ENCODE data around the gene FLVCR2.

FLVCR2 gene

GRCh38 chr14:75667099-75667765 lies 88.8 kb downstream of the FLVCR2 start:
- Histone ChIP-seq H3K4me3 (ENCODE audit: low read depth, low read length) (no peak overlapping the region), H3K36me3 (ENCODE audit: control insufficient read depth in 2 of 2, insufficient read depth in 1 of 2, low read length in 2 of 2) (peaks cover 32 to 56% of the 10 kb centered on the region in 2 experiments), H3K9me3 (ENCODE audit: control insufficient read depth, insufficient read depth, low read depth, low read length) (no peaks in the 10 kb centered on the region), H3K27ac (ENCODE audit: extremely low read depth, low read depth, low read length) (no peak overlapping the region), H3K4me1 (ENCODE audit: control insufficient read depth, insufficient read depth, low read length) (no peaks in the 10 kb centered on the region; the same call in 1 of the 2 replicates)
- TF ChIP-seq ZNF629 (tag by site-specific recombination; IDR thresholded peaks at IDR 0.05): no peak
- TF ChIP-seq ZNF580 (tag by site-specific recombination; IDR thresholded peaks at IDR 0.05): no peak
- no peak for TF ChIP-seq ZNF624 (tag by site-specific recombination; IDR thresholded peaks at IDR 0.05)
- no peak for TF ChIP-seq HIC1 (tag by site-specific recombination; IDR thresholded peaks at IDR 0.05)
- TF ChIP-seq ZBTB49 (tag by site-specific recombination; IDR thresholded peaks at IDR 0.05; ENCODE audit: low read depth): no peak
- no peak for TF ChIP-seq ZNF394 (tag by site-specific recombination; IDR thresholded peaks at IDR 0.05; ENCODE audit: borderline replicate concordance)
- ChIA-PET POLR2A (no interaction called here), CTCF (interaction anchor here (1.5 to 2.2 kb wide), 2 partner anchors 13 to 89 kb away, joined by 5 to 9 read pairs; partner anchors contain the start of gene FLVCR2)

- no peaks in the 10 kb centered on the region for H3K9me3 ChIP-seq (ENCODE audit: control insufficient read depth, insufficient read depth, low read depth, low read length)
- ChIA-PET CTCF (interaction anchor here (0.6 to 2.1 kb wide), 5 partner anchors 9 to 38 kb away, joined by 3 to 7 read pairs (median 3); no protein-coding TSS in a partner anchor), POLR2A (no interaction called here)
- peaks cover 5% of the 10 kb centered on the region; the same call in 1 of the 2 replicates for H3K4me1 ChIP-seq (ENCODE audit: control insufficient read depth, insufficient read depth, low read length)
- no peak for TF ChIP-seq IKZF3 (tag by site-specific recombination; IDR thresholded peaks at IDR 0.05)
- TF ChIP-seq ZBTB7A (tag by site-specific recombination; IDR thresholded peaks at IDR 0.05; ENCODE audit: low read depth): no peak
- TF ChIP-seq ZNF362 (tag by site-specific recombination; IDR thresholded peaks at IDR 0.05): no peak
- TF ChIP-seq ZNF677 (tag by site-specific recombination; IDR thresholded peaks at IDR 0.05): no peak
- TF ChIP-seq ZNF140 (tag by site-specific recombination; IDR thresholded peaks at IDR 0.05): no peak
- no peak for TF ChIP-seq ZNF558 (tag by site-specific recombination; IDR thresholded peaks at IDR 0.05)
- TF ChIP-seq HIC1 (tag by site-specific recombination; IDR thresholded peaks at IDR 0.05): no peak
- no peak for TF ChIP-seq MEIS1 (CRISPR knock-in tag; IDR thresholded peaks at IDR 0.05; ENCODE audit: borderline replicate concordance)
- no peak for TF ChIP-seq KLF8 (tag by site-specific recombination; IDR thresholded peaks at IDR 0.05)
- TF ChIP-seq ZNF292 (tag by site-specific recombination; IDR thresholded peaks at IDR 0.05; ENCODE audit: borderline replicate concordance, low read depth): no peak
- TF ChIP-seq ZNF449 (tag by site-specific recombination; IDR thresholded peaks at IDR 0.05): no peak
- TF ChIP-seq ZNF660 (tag by site-specific recombination; IDR thresholded peaks at IDR 0.05): no peak
- no peak for TF ChIP-seq KLF17 (tag by site-specific recombination; IDR thresholded peaks at IDR 0.05)
- TF ChIP-seq ZNF548 (tag by site-specific recombination; IDR thresholded peaks at IDR 0.05): no peak
- TF ChIP-seq ZNF341 (tag by site-specific recombination; IDR thresholded peaks at IDR 0.05; ENCODE audit: low read depth): no peak
- no peak for TF ChIP-seq ZNF521 (tag by site-specific recombination; IDR thresholded peaks at IDR 0.05)
- TF ChIP-seq ZFP69B (tag by site-specific recombination; IDR thresholded peaks at IDR 0.05): no peak
- no peak overlapping the region for H3K27ac ChIP-seq (ENCODE audit: extremely low read depth, low read depth, low read length)
- H3K4me3 ChIP-seq (ENCODE audit: low read depth, low read length): no peak overlapping the region
- peaks cover 23 to 39% of the 10 kb centered on the region in 2 experiments for H3K36me3 ChIP-seq (ENCODE audit: control insufficient read depth in 2 of 2, insufficient read depth in 1 of 2, low read length in 2 of 2)
Observed at GRCh38 chr14:75672605-75673192, 94.3 kb downstream of the FLVCR2 start.

Data from HEK293 (cell line).